GM10266 (cell line): ENCODE measurements around the gene NID1.
A peak's percentile ranks its signal among the peaks of the same experiment; 100 is the strongest.
"Not testable (repeated sequence)": the region's sequence is repeated elsewhere in the genome, so short reads cannot be mapped to it uniquely, and the experiment has no call there.

Experiments used
- DNase-seq: peaks from one replicate; pipeline ENCODE4 v3.0.0; 2012; ENCODE audit errors: extremely low spot score
- TF ChIP-seq, protein P1 (sequence below): IDR thresholded peaks from 2 replicates; pipeline ENCODE4 v1.5.1; 2012; ENCODE audit warnings: mild to moderate bottlenecking, low read depth; ENCODE audit not compliant: control insufficient read depth, insufficient read depth; ENCODE audit errors: missing control alignments

The NID1 gene

DNA sequence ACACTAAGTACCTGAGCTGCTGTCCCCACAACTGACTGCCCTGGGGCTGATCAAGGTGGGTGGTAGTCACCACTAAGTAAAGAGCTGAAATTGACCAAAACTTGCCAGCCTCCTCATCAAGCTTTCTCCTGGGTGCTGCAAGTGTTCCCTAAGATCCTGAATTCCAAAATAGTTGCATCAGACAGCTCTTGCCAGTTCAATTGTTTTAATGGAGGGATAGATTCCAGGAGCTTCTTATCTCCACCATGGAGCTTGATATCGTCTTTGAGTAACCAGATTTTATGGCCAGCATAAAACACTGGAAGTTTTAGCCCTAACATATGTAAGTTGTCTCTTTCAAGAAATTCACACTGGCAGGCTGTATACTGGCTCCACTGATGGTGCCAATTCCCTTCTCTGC, 90.3 kb downstream of the NID1 start:
- no peak for DNase-seq
- TF ChIP-seq, protein P1, sequence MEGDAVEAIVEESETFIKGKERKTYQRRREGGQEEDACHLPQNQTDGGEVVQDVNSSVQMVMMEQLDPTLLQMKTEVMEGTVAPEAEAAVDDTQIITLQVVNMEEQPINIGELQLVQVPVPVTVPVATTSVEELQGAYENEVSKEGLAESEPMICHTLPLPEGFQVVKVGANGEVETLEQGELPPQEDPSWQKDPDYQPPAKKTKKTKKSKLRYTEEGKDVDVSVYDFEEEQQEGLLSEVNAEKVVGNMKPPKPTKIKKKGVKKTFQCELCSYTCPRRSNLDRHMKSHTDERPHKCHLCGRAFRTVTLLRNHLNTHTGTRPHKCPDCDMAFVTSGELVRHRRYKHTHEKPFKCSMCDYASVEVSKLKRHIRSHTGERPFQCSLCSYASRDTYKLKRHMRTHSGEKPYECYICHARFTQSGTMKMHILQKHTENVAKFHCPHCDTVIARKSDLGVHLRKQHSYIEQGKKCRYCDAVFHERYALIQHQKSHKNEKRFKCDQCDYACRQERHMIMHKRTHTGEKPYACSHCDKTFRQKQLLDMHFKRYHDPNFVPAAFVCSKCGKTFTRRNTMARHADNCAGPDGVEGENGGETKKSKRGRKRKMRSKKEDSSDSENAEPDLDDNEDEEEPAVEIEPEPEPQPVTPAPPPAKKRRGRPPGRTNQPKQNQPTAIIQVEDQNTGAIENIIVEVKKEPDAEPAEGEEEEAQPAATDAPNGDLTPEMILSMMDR = no peak

DNA sequence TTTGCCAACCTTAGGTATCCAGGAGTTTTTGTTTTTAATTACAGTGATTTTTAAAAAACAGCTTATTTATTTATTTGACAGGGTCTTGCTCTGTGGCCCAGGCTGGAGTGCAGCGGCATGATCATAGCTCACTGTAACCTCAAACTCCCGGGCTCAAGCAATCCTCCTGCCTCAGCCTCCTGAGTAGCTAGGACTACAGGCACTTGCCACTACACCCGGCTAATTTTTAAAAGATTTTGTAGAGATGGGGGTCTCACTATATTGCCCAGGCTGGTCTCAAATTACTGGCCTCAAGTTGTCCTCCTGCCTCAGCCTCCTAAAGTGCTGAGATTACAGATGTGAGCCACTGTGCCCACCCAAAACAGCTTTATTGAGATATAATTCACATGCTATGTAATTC, 92.2 kb downstream of the NID1 start:
- not testable (repeated sequence) for DNase-seq

GRCh38 chr1:235972311-235972689, 92.6 kb downstream of the NID1 start:
- DNase-seq = peak; percentile 35
- TF ChIP-seq, protein P1 = no peak

- DNase-seq = peak; percentile 84
- TF ChIP-seq, protein P1 = peak; percentile 85
These were observed 93.1 kb downstream of the NID1 start for GRCh38 chr1:235971571-235972310.

DNA sequence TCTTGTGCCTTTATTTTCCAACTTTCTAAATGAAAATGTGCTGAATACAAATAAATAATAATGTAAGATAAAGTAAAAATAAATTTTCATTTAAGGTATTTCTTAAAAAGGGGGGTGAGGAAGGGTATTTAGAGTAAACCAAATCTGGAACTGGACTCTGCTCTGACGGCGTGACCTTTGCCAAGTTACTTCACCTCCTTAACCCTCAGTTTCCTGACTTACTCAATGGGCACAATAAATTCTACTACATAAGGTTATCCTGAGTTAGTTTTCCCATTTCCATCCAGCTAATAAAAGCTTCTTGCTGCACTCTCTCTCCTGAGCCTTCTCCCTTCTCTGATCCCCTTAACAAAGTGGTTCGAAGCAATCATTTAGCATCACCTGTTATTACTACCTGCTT, 93.9 kb downstream of the NID1 start:
- TF ChIP-seq, protein P1 = no peak
- no peak for DNase-seq

- TF ChIP-seq, protein P1 = no peak
- no peak for DNase-seq
These were observed 96.1 kb downstream of the NID1 start for GRCh38 chr1:235968831-235969230.

- not testable (repeated sequence) for DNase-seq
These were observed 98.8 kb downstream of the NID1 start for GRCh38 chr1:235966134-235966533.

DNA sequence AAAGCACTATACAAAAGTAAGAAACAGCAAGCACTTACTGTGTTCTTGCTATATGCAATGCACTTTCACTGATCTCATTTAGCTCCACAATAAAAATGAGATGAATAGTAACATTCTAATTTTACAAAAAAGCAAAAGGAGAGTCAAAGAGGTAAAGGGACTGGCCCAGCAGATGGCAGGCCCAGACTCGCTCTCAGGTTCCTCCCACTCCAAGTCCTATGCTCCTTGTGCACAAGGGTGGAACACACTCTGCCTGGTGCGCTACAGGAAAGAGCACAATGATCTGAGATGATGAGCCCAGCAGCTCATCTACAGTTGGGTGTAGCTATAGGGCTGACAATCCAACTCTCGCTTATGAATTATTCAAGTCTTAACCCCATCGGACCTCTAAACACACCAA, 104.1 kb downstream of the NID1 start:
- no peak for DNase-seq
- TF ChIP-seq, protein P1 = no peak

GRCh38 chr1:235958021-235958420, 106.9 kb downstream of the NID1 start:
- no peak for DNase-seq
- TF ChIP-seq, protein P1 = no peak
